H1 (cell line): ENCODE results near the gene UBR2. TPM values are rescaled to one million over a fixed set of nuclear protein-coding genes. Genes with fewer than 3 reads are reported as not detected.
"Not testable (repeated sequence)": the region's sequence is repeated elsewhere in the genome, so short reads cannot be mapped to it uniquely, and the experiment has no call there.

Experiments used
- CTCF ChIA-PET: fragments of 300-600 bp; sonication (Branson Sonifier 250); formaldehyde crosslinking; loops from one replicate; lab custom pipeline; 2021; ENCODE audit not compliant: partially characterized antibody; lab: Charles Lee
- POLR2A ChIA-PET: fragments of 300-600 bp; sonication (Branson Sonifier 250); formaldehyde crosslinking; loops from one replicate; lab custom pipeline; 2021; ENCODE audit warnings: inconsistent platforms; ENCODE audit not compliant: partially characterized antibody; lab: Charles Lee
- DNase-seq, 2 experiments: peaks; one replicate each; pipeline versions ENCODE4 v3.0.0 to v3.0.0-alpha.2; 2010 to 2022; ENCODE audit warnings: low spot score in 2 of 2, low read depth in 1 of 2, mixed read lengths in 1 of 2
- FAIRE-seq: peaks from 2 replicates; lab custom pipeline; 2011; peaks lifted over from hg19 to GRCh38; lab: Jason Lieb, UNC
- H2AFZ ChIP-seq: 2 replicates; pipeline ENCODE4 v1.8.1; 2012; ENCODE audit warnings: low read length, inconsistent platforms
- H2AK5ac ChIP-seq: 2 replicates; pipeline ENCODE4 v1.6.1; 2013; ENCODE audit warnings: low read depth, low read length
- H2BK120ac ChIP-seq: replicated peaks from 2 replicates; pipeline ENCODE3; 2013; ENCODE audit warnings: low read depth, low read length, inconsistent platforms
- H2BK12ac ChIP-seq: 2 replicates; pipeline ENCODE4 v1.6.1; 2013; ENCODE audit warnings: low read depth, low read length
- H2BK15ac ChIP-seq: 2 replicates; pipeline ENCODE4 v1.6.1; 2013; ENCODE audit warnings: low read length
- H2BK20ac ChIP-seq: 2 replicates; pipeline ENCODE4 v1.6.1; 2013; ENCODE audit warnings: low read length
- H2BK5ac ChIP-seq: 2 replicates; pipeline ENCODE4 v1.6.1; 2013; ENCODE audit warnings: low read depth, low read length
- H3K14ac ChIP-seq: 2 replicates; pipeline ENCODE4 v1.6.1; 2013; ENCODE audit warnings: inconsistent platforms; ENCODE audit not compliant: insufficient read length
- H3K18ac ChIP-seq: 2 replicates; pipeline ENCODE4 v1.6.1; 2013; ENCODE audit warnings: low read length; ENCODE audit errors: extremely low read depth
- H3K23ac ChIP-seq: 2 replicates; pipeline ENCODE4 v1.6.1; 2013; ENCODE audit warnings: inconsistent platforms; ENCODE audit not compliant: insufficient read length
- H3K23me2 ChIP-seq: 2 replicates; pipeline ENCODE4 v1.6.1; 2013; ENCODE audit warnings: low read depth, low read length
- H3K27ac ChIP-seq: 2 replicates; pipeline ENCODE4 v1.6.1; 2011; ENCODE audit warnings: low read depth, low read length, inconsistent platforms
- H3K27me3 ChIP-seq, 4 experiments: replicated peaks in 1 of 4; 1 replicate in 1 of 4; 2 replicates in 3 of 4; pipeline versions ENCODE4 v1.6.1 to v1.8.1; 2011 to 2013; ENCODE audit warnings: low read length in 3 of 4, mild to moderate bottlenecking in 3 of 4, inconsistent platforms in 2 of 4, mixed read lengths in 2 of 4, moderate library complexity in 1 of 4; ENCODE audit not compliant: control insufficient read depth in 3 of 4, insufficient read depth in 3 of 4; ENCODE audit errors: extremely low read depth in 1 of 4
- H3K36me3 ChIP-seq, 4 experiments: 2 replicates each; pipeline versions ENCODE4 v1.6.1 to v1.8.1; 2011 to 2013; ENCODE audit warnings: mild to moderate bottlenecking in 4 of 4, low read length in 3 of 4, moderate library complexity in 2 of 4, control low read depth in 1 of 4, inconsistent platforms in 1 of 4; ENCODE audit not compliant: insufficient read depth in 4 of 4, control insufficient read depth in 2 of 4
- H3K4ac ChIP-seq: replicated peaks from 2 replicates; pipeline ENCODE3; 2013; ENCODE audit warnings: low read length, low read depth, mixed read lengths, inconsistent platforms; ENCODE audit not compliant: insufficient read length
- H3K4me1 ChIP-seq, 4 experiments: replicated peaks in 1 of 4; 1 replicate in 1 of 4; 2 replicates in 3 of 4; pipeline versions ENCODE4 v1.6.1 to v1.8.1; 2011 to 2013; ENCODE audit warnings: low read length in 3 of 4, inconsistent platforms in 2 of 4, mixed read lengths in 1 of 4; ENCODE audit not compliant: insufficient read depth in 4 of 4, control insufficient read depth in 3 of 4
- H3K4me2 ChIP-seq, 2 experiments: 2 replicates each; pipeline versions ENCODE4 v1.6.1 to v1.8.1; 2011 to 2013; ENCODE audit warnings: low read depth in 2 of 2, low read length in 2 of 2, control low read depth in 1 of 2, inconsistent platforms in 1 of 2, mild to moderate bottlenecking in 1 of 2; ENCODE audit not compliant: insufficient read depth in 1 of 2
- H3K4me3 ChIP-seq, 4 experiments: fragments of 200-600, 300-600 bp in 1 of 4; sonication (generic), shearing (Covaris generic), sonication (Bioruptor Twin) in 1 of 4; 2 replicates each; pipeline versions ENCODE4 v1.5.1 to v1.8.1; 2011 to 2016; ENCODE audit warnings: low read length in 4 of 4, low read depth in 3 of 4, control low read depth in 2 of 4, inconsistent platforms in 2 of 4, mild to moderate bottlenecking in 2 of 4, mixed read lengths in 1 of 4, moderate library complexity in 1 of 4; ENCODE audit not compliant: insufficient read depth in 2 of 4; ENCODE audit errors: extremely low read depth in 1 of 4
- H3K56ac ChIP-seq: replicated peaks from 2 replicates; pipeline ENCODE3; 2013; ENCODE audit warnings: low read depth, mild to moderate bottlenecking, mixed read lengths, low read length, inconsistent platforms; ENCODE audit not compliant: insufficient read length
- H3K79me1 ChIP-seq: 2 replicates; pipeline ENCODE4 v1.6.1; 2013; ENCODE audit warnings: low read depth, low read length, control low read depth
- H3K79me2 ChIP-seq, 2 experiments: 2 replicates each; pipeline versions ENCODE4 v1.6.1 to v1.8.1; 2012 to 2013; ENCODE audit warnings: low read length in 2 of 2, mild to moderate bottlenecking in 2 of 2, inconsistent platforms in 1 of 2; ENCODE audit not compliant: insufficient read depth in 2 of 2, control insufficient read depth in 1 of 2
- H3K9ac ChIP-seq, 4 experiments: replicated peaks in 1 of 4; 1 replicate in 1 of 4; 2 replicates in 3 of 4; pipeline versions ENCODE4 v1.6.1 to v1.8.1; 2011 to 2013; ENCODE audit warnings: low read depth in 3 of 4, low read length in 3 of 4, control low read depth in 2 of 4, mild to moderate bottlenecking in 2 of 4, moderate library complexity in 2 of 4, inconsistent platforms in 1 of 4; ENCODE audit errors: extremely low read depth in 1 of 4
- H3K9me3 ChIP-seq, 2 experiments: 2 replicates each; pipeline versions ENCODE4 v1.6.1 to v1.8.1; 2012 to 2013; ENCODE audit warnings: mild to moderate bottlenecking in 2 of 2, moderate library complexity in 2 of 2, control low read depth in 1 of 2, inconsistent platforms in 1 of 2, low read depth in 1 of 2, low read length in 1 of 2, mixed read lengths in 1 of 2; ENCODE audit not compliant: insufficient read depth in 2 of 2
- H4K20me1 ChIP-seq, 2 experiments: replicated peaks in 1 of 2; 2 replicates each; pipeline versions ENCODE3 to v1.8.1; 2011 to 2013; ENCODE audit warnings: inconsistent platforms in 2 of 2, low read length in 2 of 2, mild to moderate bottlenecking in 1 of 2; ENCODE audit not compliant: insufficient read depth in 2 of 2, control insufficient read depth in 1 of 2
- H4K5ac ChIP-seq: 2 replicates; pipeline ENCODE4 v1.6.1; 2013; ENCODE audit warnings: low read length, low read depth, mixed read lengths, inconsistent platforms; ENCODE audit not compliant: insufficient read length
- H4K8ac ChIP-seq: 2 replicates; pipeline ENCODE4 v1.8.0; 2013; ENCODE audit warnings: mild to moderate bottlenecking, moderate library complexity, low read length, inconsistent platforms; ENCODE audit not compliant: insufficient read depth; ENCODE audit errors: extremely low read depth
- H4K91ac ChIP-seq: replicated peaks from 2 replicates; pipeline ENCODE3; 2013; ENCODE audit warnings: low read length, mixed read lengths, inconsistent platforms; ENCODE audit not compliant: insufficient read length
- WGBS, 2 experiments: shearing (Covaris generic) in 1 of 2; methylation state at CpG; one replicate each; pipeline versions ENCODE4 v1.1.6 to v1.1.7; 2013 to 2015; ENCODE audit warnings: low lambda C conversion rate in 2 of 2, mixed read lengths in 2 of 2, inconsistent platforms in 1 of 2, low coverage in 1 of 2, missing lambda C conversion rate in 1 of 2; ENCODE audit not compliant: insufficient replicate concordance in 2 of 2, insufficient coverage in 1 of 2, insufficient read length in 1 of 2; ENCODE audit errors: extremely low coverage in 1 of 2, missing lambda C conversion rate in 1 of 2; 5-methylcytosine and 5-hydroxymethylcytosine counted together
- polyA plus RNA-seq, 7 experiments: library from polyadenylated mRNA; depleted of rRNA in 3 of 7; stranded (reverse) in 5 of 7; unstranded in 2 of 7; fragments of >200 nt in 5 of 7; fragments of 200-250 nt in 2 of 7; gene quantifications; 1 replicate in 5 of 7; 2 replicates in 1 of 7; 4 replicates in 1 of 7; pipeline versions ENCODE4 v1.2.1 to v1.2.3, GENCODE V29; 2011 to 2013; ENCODE audit warnings: missing spikeins in 2 of 7, mixed read lengths in 2 of 7
- total RNA-seq: library from RNA; stranded (reverse); fragmentation: NEBNext Ultra II Directional; extraction: Animal tissue kit (Norgen Biotek cat#: 25700); gene quantifications from 2 replicates; pipeline ENCODE4 v1.2.1, GENCODE V29; 2021

The UBR2 gene
- total and polyA plus RNA-seq, 2 of the 8 experiments (the other 6 are each of a cell fraction or from before 2014, with no cell fraction given), result 6.5 to 19.5 TPM

GRCh38 chr6:42733867-42734481 is 170.1 kb downstream of the UBR2 start:
- not testable (repeated sequence) for H3K4me2 ChIP-seq, H3K36me3 ChIP-seq, H3K56ac ChIP-seq, FAIRE-seq, H2AK5ac ChIP-seq, H3K9ac ChIP-seq, DNase-seq, H2BK5ac ChIP-seq, H2BK120ac ChIP-seq, H3K14ac ChIP-seq, H3K79me1 ChIP-seq, H3K27ac ChIP-seq, H3K4me3 ChIP-seq, H3K9me3 ChIP-seq, H4K8ac ChIP-seq, H4K5ac ChIP-seq, H3K4ac ChIP-seq, H2BK15ac ChIP-seq, H3K79me2 ChIP-seq, H3K27me3 ChIP-seq, H3K4me1 ChIP-seq, H4K91ac ChIP-seq, H4K20me1 ChIP-seq, H3K18ac ChIP-seq, H2BK12ac ChIP-seq, H3K23me2 ChIP-seq, H3K23ac ChIP-seq, H2AFZ ChIP-seq, H2BK20ac ChIP-seq
- WGBS, 2 experiments, result 93% methylated on average over 13 of the region's 13 CpGs; no CpG with 5 or more reads in 1 of the 2 experiments
- POLR2A ChIA-PET, result interaction anchor here (0.7 to 1.2 kb wide), 2 partner anchors 12 to 55 kb away, joined by 3 to 4 read pairs; partner anchors contain the start of gene TBCC
- CTCF ChIA-PET, result interaction anchor here (0.8 to 1.0 kb wide), 3 partner anchors 8 to 145 kb away, joined by 3 to 6 read pairs (median 4); partner anchors contain the start of gene RPL7L1
